H9 (cell line): Measurements from ENCODE around the gene PDE7B. TPM values are rescaled to one million over a fixed set of nuclear protein-coding genes. Genes with fewer than 3 reads are reported as not detected.

ENCODE experiments used
- DNase-seq: peaks from one replicate; pipeline ENCODE4 v3.0.0-alpha.2; 2017
- H2AFZ ChIP-seq: one replicate; pipeline ENCODE4 v1.6.1; 2013; ENCODE audit warnings: mild to moderate bottlenecking, low read length, control low read depth, moderate library complexity
- H2AK5ac ChIP-seq: 2 replicates; pipeline ENCODE4 v1.6.1; 2013; ENCODE audit warnings: low read length, control low read depth, mixed read lengths; ENCODE audit not compliant: insufficient read length
- H2BK120ac ChIP-seq: one replicate; pipeline ENCODE4 v1.6.1; 2013; ENCODE audit warnings: low read depth, mild to moderate bottlenecking, low read length, control low read depth, inconsistent platforms; ENCODE audit not compliant: poor library complexity, severe bottlenecking
- H2BK12ac ChIP-seq: 2 replicates; pipeline ENCODE4 v1.6.1; 2013; ENCODE audit warnings: low read length, control low read depth, mixed read lengths, low read depth; ENCODE audit not compliant: insufficient read length
- H2BK15ac ChIP-seq: 2 replicates; pipeline ENCODE4 v1.6.1; 2013; ENCODE audit warnings: low read depth, low read length, control low read depth
- H2BK20ac ChIP-seq: one replicate; pipeline ENCODE4 v1.6.1; 2013; ENCODE audit warnings: low read depth, mild to moderate bottlenecking, low read length, control low read depth, inconsistent platforms; ENCODE audit not compliant: poor library complexity, severe bottlenecking
- H2BK5ac ChIP-seq: 2 replicates; pipeline ENCODE4 v1.6.1; 2013; ENCODE audit warnings: low read length, control low read depth, mixed read lengths; ENCODE audit not compliant: insufficient read length
- H3K14ac ChIP-seq: 2 replicates; pipeline ENCODE4 v1.6.1; 2013; ENCODE audit warnings: low read length, control low read depth; ENCODE audit not compliant: insufficient read depth
- H3K18ac ChIP-seq: 2 replicates; pipeline ENCODE4 v1.6.1; 2013; ENCODE audit warnings: low read depth, mild to moderate bottlenecking, mixed read lengths, low read length, control low read depth; ENCODE audit not compliant: insufficient read length
- H3K23ac ChIP-seq: 2 replicates; pipeline ENCODE4 v1.6.1; 2013; ENCODE audit warnings: low read length, control low read depth, mixed read lengths, low read depth; ENCODE audit not compliant: insufficient read length
- H3K23me2 ChIP-seq: 2 replicates; pipeline ENCODE4 v1.6.1; 2013; ENCODE audit warnings: low read depth, mild to moderate bottlenecking, mixed read lengths, low read length, control low read depth; ENCODE audit not compliant: insufficient read length, poor library complexity, severe bottlenecking
- H3K27ac ChIP-seq: 2 replicates; pipeline ENCODE4 v1.5.1; 2013; ENCODE audit warnings: low read length, control low read depth, mixed read lengths, low read depth; ENCODE audit not compliant: insufficient read length
- H3K27me3 ChIP-seq: 2 replicates; pipeline ENCODE4 v1.6.1; 2013; ENCODE audit warnings: low read length, control low read depth, inconsistent platforms; ENCODE audit not compliant: insufficient read depth
- H3K4ac ChIP-seq: 2 replicates; pipeline ENCODE4 v1.6.1; 2013; ENCODE audit warnings: low read depth, mild to moderate bottlenecking, control low read depth, inconsistent platforms, low read length, moderate library complexity
- H3K4me1 ChIP-seq: 2 replicates; pipeline ENCODE4 v1.6.1; 2013; ENCODE audit warnings: low read length, control low read depth, inconsistent platforms; ENCODE audit not compliant: insufficient read depth
- H3K4me2 ChIP-seq: 2 replicates; pipeline ENCODE4 v1.6.1; 2013; ENCODE audit warnings: low read length, control low read depth, mixed read lengths; ENCODE audit not compliant: insufficient read length, insufficient read depth
- H3K56ac ChIP-seq: 2 replicates; pipeline ENCODE4 v1.6.1; 2013; ENCODE audit warnings: low read depth, mild to moderate bottlenecking, mixed read lengths, low read length, control low read depth; ENCODE audit not compliant: insufficient read length
- H3K79me1 ChIP-seq: 2 replicates; pipeline ENCODE4 v1.6.1; 2013; ENCODE audit warnings: low read depth, mild to moderate bottlenecking, moderate library complexity, low read length, control low read depth, inconsistent platforms; ENCODE audit not compliant: insufficient read depth, poor library complexity, severe bottlenecking
- H3K79me2 ChIP-seq: 2 replicates; pipeline ENCODE4 v1.6.1; 2013; ENCODE audit warnings: low read length, control low read depth, inconsistent platforms; ENCODE audit not compliant: insufficient read depth
- H3K9ac ChIP-seq: 2 replicates; pipeline ENCODE4 v1.6.1; 2013; ENCODE audit warnings: low read length, control low read depth, mixed read lengths; ENCODE audit not compliant: insufficient read length; ENCODE audit errors: extremely low read depth
- H3K9me3 ChIP-seq: one replicate; pipeline ENCODE4 v1.6.1; 2013; ENCODE audit warnings: low read depth, low read length, inconsistent platforms; ENCODE audit not compliant: control insufficient read depth
- H3T11ph ChIP-seq: one replicate; pipeline ENCODE4 v1.6.1; 2013; ENCODE audit warnings: mild to moderate bottlenecking, low read length, control low read depth, inconsistent platforms
- H4K20me1 ChIP-seq: one replicate; pipeline ENCODE4 v1.6.1; 2013; ENCODE audit not compliant: control insufficient read depth, insufficient read length, insufficient read depth
- H4K5ac ChIP-seq: 2 replicates; pipeline ENCODE4 v1.6.1; 2013; ENCODE audit warnings: low read depth, mild to moderate bottlenecking, mixed read lengths, low read length, control low read depth; ENCODE audit not compliant: insufficient read length
- H4K8ac ChIP-seq: replicated peaks from 2 replicates; pipeline ENCODE4 v1.6.1; 2013; ENCODE audit warnings: low read length, control low read depth, mixed read lengths, low read depth; ENCODE audit not compliant: insufficient read length
- H4K91ac ChIP-seq: 2 replicates; pipeline ENCODE4 v1.6.1; 2013; ENCODE audit warnings: low read depth, mild to moderate bottlenecking, moderate library complexity, mixed read lengths, low read length, control low read depth; ENCODE audit not compliant: insufficient read length
- H3K27ac Mint-ChIP-seq, 3 experiments: 2 replicates in 2 of 3; 3 replicates in 1 of 3; pipeline ENCODE4 v1.8.0; 2020 to 2021; ENCODE audit warnings: mixed read lengths in 3 of 3, mild to moderate bottlenecking in 1 of 3, moderate library complexity in 1 of 3
- H3K27me3 Mint-ChIP-seq: 2 replicates; pipeline ENCODE4 v1.8.0; 2021; ENCODE audit warnings: low read depth, mild to moderate bottlenecking, moderate library complexity, mixed read lengths
- H3K36me3 Mint-ChIP-seq, 3 experiments: 2 replicates in 2 of 3; 3 replicates in 1 of 3; pipeline ENCODE4 v1.8.0; 2020 to 2021; ENCODE audit warnings: low read depth in 3 of 3, mixed read lengths in 3 of 3; ENCODE audit not compliant: insufficient read depth in 1 of 3
- H3K4me1 Mint-ChIP-seq, 2 experiments: 2 replicates each; pipeline ENCODE4 v1.8.0; 2020; ENCODE audit warnings: mixed read lengths in 2 of 2
- H3K4me3 Mint-ChIP-seq, 2 experiments: 2 replicates in 1 of 2; 3 replicates in 1 of 2; pipeline ENCODE4 v1.8.0; 2020 to 2021; ENCODE audit warnings: mild to moderate bottlenecking in 2 of 2, mixed read lengths in 2 of 2, moderate library complexity in 1 of 2
- H3K9me3 Mint-ChIP-seq, 2 experiments: 2 replicates in 1 of 2; 3 replicates in 1 of 2; pipeline ENCODE4 v1.8.0; 2020; ENCODE audit warnings: mild to moderate bottlenecking in 2 of 2, mixed read lengths in 2 of 2, moderate library complexity in 1 of 2
- WGBS: extraction: QIAGEN DNeasy Blood & Tissue Kit; methylation state at CpG from one replicate; pipeline ENCODE4 v1.1.7; 2013; ENCODE audit warnings: missing lambda C conversion rate, low lambda C conversion rate, mixed read lengths; ENCODE audit not compliant: insufficient read length; ENCODE audit errors: extremely low coverage; 5-methylcytosine and 5-hydroxymethylcytosine counted together
- total RNA-seq: library from RNA; stranded (reverse); gene quantifications from 2 replicates; pipeline ENCODE4 v1.2.1, GENCODE V29; 2021
- TF ChIP-seq, protein P1 (sequence below): fragments of 200-600 bp; sonication (generic); conservative IDR thresholded peaks from 3 replicates; pipeline ENCODE4 v1.8.0; 2021; ENCODE audit warnings: antibody characterized with exemption, mild to moderate bottlenecking

Gene PDE7B
- total RNA-seq, 1 experiment from 2014 or later: not detected

DNA sequence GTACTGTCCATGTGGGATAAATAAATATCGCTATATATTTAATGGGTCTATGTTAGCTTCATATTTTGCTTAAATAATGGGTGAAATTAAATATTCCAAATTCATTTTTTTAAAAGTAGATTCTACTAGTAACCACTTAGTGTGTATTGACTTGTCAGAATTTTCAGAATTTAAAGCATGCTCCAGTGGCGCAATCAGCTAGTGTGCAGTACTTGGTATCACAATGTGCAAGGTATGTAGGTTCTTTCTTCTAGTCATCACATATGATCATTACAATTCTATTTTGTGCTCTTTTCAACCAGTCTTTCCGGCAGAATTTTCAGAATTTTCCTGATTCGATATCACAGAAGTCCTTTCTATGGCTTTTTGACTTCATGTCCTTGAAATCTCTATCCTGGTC, 32.6 kb downstream of the PDE7B start:
- H3K9ac ChIP-seq: no peak overlapping the region

More for the DNA sequence above, 32.6 kb downstream of the PDE7B start:
- H2BK5ac ChIP-seq: no peak overlapping the region
- no peaks in the 10 kb centered on the region for H3K79me1 ChIP-seq
- H2BK15ac ChIP-seq: no peak overlapping the region
- H2AK5ac ChIP-seq: no peak overlapping the region
- Mint-ChIP-seq H3K36me3 (no peaks in the 10 kb centered on the region), H3K27ac (no peak overlapping the region), H3K27me3 (no peaks in the 10 kb centered on the region), H3K4me3 (no peak overlapping the region), H3K4me1 (0 out of 4 replicates have a peak, but pooled peaks cover 0 to 3% of the 10 kb centered on the region in 2 experiments), H3K9me3 (no peaks in the 10 kb centered on the region)
- H3K4ac ChIP-seq: no peak overlapping the region
- no peak overlapping the region for H4K91ac ChIP-seq
- H2BK120ac ChIP-seq: no peak overlapping the region
- DNase-seq: no peak
- no peak overlapping the region for H3K27ac ChIP-seq
- WGBS: no CpG with 5 or more reads among the region's 4 CpGs
- H3K56ac ChIP-seq: no peak overlapping the region
- H3K23me2 ChIP-seq: no peaks in the 10 kb centered on the region
- no peak overlapping the region for H2AFZ ChIP-seq
- no peak overlapping the region for H3K23ac ChIP-seq
- TF ChIP-seq, protein P1, sequence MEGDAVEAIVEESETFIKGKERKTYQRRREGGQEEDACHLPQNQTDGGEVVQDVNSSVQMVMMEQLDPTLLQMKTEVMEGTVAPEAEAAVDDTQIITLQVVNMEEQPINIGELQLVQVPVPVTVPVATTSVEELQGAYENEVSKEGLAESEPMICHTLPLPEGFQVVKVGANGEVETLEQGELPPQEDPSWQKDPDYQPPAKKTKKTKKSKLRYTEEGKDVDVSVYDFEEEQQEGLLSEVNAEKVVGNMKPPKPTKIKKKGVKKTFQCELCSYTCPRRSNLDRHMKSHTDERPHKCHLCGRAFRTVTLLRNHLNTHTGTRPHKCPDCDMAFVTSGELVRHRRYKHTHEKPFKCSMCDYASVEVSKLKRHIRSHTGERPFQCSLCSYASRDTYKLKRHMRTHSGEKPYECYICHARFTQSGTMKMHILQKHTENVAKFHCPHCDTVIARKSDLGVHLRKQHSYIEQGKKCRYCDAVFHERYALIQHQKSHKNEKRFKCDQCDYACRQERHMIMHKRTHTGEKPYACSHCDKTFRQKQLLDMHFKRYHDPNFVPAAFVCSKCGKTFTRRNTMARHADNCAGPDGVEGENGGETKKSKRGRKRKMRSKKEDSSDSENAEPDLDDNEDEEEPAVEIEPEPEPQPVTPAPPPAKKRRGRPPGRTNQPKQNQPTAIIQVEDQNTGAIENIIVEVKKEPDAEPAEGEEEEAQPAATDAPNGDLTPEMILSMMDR: no peak
- H3K27me3 ChIP-seq: no peaks in the 10 kb centered on the region
- H3T11ph ChIP-seq: no peak overlapping the region
- no peak overlapping the region for H3K14ac ChIP-seq
- no peaks in the 10 kb centered on the region for H3K79me2 ChIP-seq
- H3K4me2 ChIP-seq: no peak overlapping the region
- H4K20me1 ChIP-seq: no peaks in the 10 kb centered on the region
- no peak overlapping the region for H2BK12ac ChIP-seq
- H3K4me1 ChIP-seq: no peaks in the 10 kb centered on the region; the same call in 1 of the 2 replicates
- H4K5ac ChIP-seq: no peak overlapping the region
- H3K18ac ChIP-seq: no peak overlapping the region
- no peaks in the 10 kb centered on the region for H3K9me3 ChIP-seq
- no peak overlapping the region for H4K8ac ChIP-seq
- no peak overlapping the region for H2BK20ac ChIP-seq
